GM21723 (cell line): ENCODE data around the gene QARS1.

Experiments used
- ATAC-seq: cut with Tn5 transposase; IDR thresholded peaks from one replicate; pipeline ENCODE4 v1.9.1; 2021; ENCODE audit warnings: mild to moderate bottlenecking, moderate library complexity; ENCODE audit not compliant: unreplicated experiment

QARS1 gene

GRCh38 chr3:49104427-49105291, at the start of gene QARS1:
TSS of gene QARS1 (minus strand) at chr3:49104757. CDS start at chr3:49104733, 24 bp downstream.
- ATAC-seq = peak; percentile 86

DNA sequence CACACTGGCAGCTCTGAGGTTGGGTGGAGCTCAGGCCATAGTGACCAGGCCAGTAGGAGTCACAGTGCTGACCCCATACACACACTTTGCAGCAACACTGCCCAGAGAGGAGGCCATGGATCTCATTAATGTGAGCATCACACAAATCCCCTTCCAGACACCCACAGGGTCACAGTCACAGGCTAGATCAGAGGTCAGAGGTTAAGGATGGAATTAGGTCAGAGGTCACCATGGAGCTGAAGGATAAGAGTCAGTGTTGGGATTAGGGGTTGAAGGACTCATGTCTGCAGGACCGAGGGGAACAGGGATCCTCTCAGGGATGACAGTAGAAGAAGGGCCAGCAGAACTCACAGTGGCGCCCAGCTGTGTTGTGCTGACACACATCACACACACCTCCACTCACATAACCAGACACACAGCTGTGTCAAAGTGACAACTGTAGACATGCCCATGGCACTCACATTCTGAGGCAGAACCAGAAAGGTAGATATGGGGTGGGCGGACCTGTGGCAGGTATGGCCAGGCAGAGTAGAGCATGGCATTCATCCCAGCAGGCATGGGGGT, 48.9 kb upstream of the QARS1 start:
- ATAC-seq = no peak

DNA sequence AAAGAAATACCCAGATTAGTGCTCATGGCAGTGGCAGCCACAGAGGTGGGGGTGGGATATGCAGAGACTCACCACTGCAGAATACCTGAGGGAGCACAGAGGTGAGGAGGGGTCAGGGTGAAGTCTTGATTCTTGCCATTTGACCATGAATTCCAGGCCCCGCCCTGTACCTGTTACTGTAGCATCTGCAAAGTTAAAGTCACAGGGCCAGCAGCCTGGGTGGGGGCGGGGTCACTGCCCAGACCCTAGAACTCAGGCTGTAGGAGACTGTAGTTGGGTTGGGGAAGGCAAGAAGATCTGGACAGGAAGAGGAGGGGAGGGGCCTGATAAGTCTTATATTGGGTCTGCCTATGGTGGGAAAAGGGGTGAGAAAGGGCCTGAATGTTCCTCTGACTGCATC, 47.1 kb upstream of the QARS1 start:
- no peak for ATAC-seq

- ATAC-seq = no peak
These were observed 43.6 kb upstream of the QARS1 start for GRCh38 chr3:49148159-49148558.

- ATAC-seq = no peak
These were observed 35.5 kb upstream of the QARS1 start for GRCh38 chr3:49140080-49140479.

DNA sequence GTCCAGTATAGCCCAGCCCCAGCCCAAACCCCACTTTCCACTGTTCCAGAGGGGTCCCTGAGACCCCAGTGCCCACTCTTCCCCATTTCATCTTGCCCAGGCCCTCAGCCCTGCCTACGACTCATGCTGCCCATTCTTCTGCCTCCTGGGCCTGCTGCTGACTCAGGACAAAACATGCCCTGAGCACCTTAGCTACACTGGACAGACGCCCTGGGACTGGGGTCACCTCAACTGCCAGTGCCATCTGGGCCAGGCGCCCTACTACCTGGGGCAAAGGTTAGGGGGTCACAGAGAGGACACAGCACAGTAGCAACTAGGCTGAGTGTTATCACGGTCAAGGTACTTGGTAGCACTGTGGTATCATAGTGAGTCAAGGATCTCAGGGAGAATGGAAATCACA, 30.9 kb upstream of the QARS1 start:
- ATAC-seq = no peak

- ATAC-seq = no peak
These were observed 30.1 kb upstream of the QARS1 start for GRCh38 chr3:49134471-49135265.

GRCh38 chr3:49133226-49133951, 28.8 kb upstream of the QARS1 start:
- ATAC-seq = no peak

- ATAC-seq = no peak
These were observed 28.1 kb upstream of the QARS1 start, which contains the start of gene LAMB2 for GRCh38 chr3:49132437-49133225. TSS of gene LAMB2 (minus strand) at chr3:49133050. CDS start at chr3:49132867, 183 bp downstream.

DNA sequence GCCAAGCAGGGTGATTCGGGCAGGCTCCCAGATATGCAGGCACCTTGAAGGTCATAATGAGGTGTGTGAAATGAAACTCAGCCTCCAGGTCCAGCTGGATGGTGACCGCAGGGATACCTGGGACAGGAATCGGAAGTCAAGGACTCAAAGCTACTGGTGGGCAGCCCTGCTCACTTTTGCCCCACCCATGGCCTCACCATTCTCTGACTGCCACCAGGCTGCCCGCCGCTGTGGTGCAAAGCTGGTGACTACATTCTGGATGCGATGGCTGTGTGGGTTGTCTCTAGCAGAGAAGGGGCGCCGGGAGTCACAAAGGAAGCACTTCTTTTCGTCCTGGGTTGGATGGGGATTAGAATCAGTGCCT, 27.5 kb upstream of the QARS1 start:
- no peak for ATAC-seq

DNA sequence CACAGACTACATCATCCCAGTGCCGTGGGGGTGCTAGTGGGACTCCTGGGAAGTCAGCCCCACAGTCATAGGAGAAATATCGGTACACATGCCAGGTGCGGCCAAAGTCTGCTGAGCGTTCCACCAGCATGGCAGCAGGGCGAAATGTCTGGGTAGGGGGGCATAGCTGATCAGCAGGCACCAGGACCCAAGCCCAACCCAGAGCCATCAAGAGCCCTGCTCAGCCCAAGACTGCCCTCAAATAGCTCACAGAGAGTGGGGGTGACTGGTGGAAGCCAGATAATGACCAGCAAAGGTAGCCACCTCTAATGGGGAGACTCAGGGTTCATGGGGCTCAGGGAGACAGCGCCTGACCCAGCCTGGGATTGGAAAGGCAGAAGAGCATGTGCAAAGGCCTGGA, 27.0 kb upstream of the QARS1 start:
- no peak for ATAC-seq

- ATAC-seq = no peak
These were observed 26.5 kb upstream of the QARS1 start for GRCh38 chr3:49131040-49131439.

DNA sequence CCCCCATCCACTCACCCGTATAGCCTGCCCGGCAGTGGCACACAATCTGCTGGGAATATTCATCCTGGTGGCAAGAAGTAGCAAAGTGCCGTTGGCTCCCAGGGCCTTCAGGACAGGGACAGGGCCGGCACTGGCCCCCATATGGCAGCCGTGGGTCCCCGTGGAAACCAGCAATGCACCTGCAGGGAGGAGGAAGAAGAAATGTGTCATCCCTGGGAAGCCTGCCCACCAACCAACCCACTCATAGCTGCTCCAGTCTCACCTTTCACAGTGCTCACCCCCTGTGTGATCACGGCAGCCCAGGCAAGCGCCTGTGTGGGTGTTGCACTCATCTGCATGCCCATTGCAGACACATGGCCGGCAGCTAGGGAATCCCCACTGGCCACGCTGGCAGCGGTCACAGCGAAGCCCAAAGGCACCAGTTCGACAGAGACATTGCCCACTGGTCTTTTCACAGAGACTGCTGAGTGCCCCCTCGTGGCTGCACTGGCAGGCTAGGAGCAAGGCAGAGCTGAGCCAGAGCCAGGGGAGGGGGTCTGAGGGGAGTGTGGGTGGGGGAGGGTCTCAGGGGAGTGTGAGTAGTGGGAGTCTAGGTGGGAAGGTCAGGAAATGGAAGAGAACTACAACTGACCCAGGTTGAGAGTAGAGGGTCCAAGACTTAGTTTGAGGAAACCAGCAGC, 20.6 kb upstream of the QARS1 start:
- no peak for ATAC-seq

- no peak for ATAC-seq
These were observed 19.6 kb upstream of the QARS1 start for GRCh38 chr3:49124203-49124602.

GRCh38 chr3:49123687-49124086, 19.1 kb upstream of the QARS1 start:
- ATAC-seq = no peak

DNA sequence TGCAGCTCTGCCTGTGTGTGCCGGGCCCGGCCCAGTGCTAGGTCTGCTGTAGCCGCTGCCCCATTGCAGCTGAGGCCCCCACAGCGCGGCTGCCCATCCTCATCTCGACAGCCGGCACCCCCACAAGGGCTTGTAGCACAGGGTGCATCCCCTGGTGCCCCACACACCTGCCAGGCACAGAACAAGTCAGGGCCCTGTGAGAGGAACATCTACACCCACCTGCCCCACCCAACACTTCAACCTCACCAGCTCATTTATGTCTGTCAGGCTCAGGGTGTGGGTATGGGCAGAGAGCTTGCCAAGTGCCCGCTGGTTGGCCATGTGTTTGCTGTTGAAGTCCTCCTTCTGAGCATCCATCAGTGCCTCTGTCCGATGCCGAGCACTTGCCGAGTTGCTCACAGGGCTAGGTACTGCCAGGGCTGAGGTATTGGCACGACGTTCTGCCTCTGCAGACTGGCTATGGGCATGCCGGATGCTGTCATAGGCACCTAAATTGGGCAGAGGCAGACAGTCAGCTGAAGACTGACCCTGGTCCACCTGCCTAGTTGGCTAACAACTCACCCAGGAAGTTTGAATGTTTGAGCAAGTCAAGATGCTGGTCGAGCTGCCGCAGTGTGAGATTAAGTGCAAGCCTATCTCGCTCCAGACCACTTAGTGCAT, 18.5 kb upstream of the QARS1 start:
- no peak for ATAC-seq

DNA sequence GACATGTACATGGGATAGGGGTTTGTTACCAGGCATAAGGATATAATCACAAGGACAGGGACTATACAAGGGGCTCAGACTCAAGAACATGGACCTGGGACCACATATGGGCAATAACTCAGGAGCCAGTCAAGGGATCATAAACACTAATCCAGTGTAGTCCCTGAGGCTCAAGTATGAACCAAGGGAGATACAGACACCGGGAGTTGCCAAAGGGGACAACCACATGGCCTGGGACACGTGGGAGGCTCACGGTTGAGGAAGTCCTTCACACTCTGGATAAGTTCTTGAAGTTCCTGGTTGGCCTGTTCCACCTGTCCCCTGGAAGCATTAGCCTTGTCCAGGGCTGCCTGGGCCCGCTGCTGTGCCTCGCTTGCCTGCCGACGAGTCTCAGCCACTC, 17.9 kb upstream of the QARS1 start:
- no peak for ATAC-seq

DNA sequence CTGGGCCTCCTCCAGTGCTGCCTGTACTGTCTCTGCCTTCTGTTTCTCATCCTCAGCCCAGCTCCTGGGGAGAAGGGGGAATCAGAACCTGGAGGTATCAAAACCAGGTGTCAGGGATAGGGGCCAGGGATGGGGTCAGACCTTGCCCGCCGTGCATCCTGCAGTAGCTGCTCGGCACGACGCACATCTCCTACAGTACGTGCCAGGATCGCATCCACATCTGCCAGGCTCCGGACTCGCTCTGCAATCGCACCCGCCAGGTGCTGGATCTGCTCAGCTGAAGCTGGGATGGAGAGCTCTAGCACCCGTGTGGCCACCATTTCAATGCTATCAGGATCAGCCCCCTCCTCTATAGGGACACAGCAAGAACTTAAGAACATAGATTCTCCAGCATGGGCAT, 17.5 kb upstream of the QARS1 start:
- ATAC-seq = no peak

DNA sequence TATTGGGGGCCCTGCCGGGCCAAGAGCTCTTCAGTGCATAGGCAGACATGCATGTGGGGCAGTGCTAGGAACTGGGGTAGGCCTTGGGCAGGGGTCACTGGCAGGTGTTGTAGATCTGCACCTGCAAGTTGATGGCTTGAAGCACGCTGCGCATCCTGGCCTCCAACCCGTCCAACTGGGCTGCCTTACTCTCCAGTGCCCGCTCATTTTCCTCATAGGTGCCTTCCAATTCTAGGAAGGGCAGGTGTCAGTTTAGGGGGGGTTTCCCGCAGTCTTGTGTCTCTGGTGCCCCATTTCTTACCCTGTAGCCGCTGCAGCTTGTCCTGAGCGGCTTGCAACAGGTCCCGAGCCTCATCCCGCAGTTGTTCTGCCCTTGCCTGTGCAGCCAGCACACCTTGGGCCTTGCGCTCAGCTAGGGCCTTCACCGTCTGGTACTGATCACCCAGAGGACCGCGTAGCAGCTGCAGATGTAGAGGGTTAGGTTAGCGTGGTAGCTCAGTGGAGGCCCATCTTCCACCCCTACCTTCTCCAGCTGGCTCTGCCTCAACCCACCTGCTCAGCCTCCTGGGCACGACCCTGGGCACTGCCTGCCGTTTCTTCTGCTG, 16.7 kb upstream of the QARS1 start:
- no peak for ATAC-seq
